ENCODE results near the gene SP140L. TPM values are rescaled to one million over a fixed set of nuclear protein-coding genes. Genes with fewer than 3 reads are reported as not detected.

Gene SP140L
- total and polyA plus RNA-seq, 2 of the 8 experiments (the other 6 are each of a cell fraction or from before 2014, with no cell fraction given) = 0.36 to 1.5 TPM

GRCh38 chr2:230419181-230419580, 92.2 kb downstream of the SP140L start:
- Histone ChIP-seq H4K20me1 (replicated peaks in 1 of 2; ENCODE audit: control insufficient read depth in 1 of 2, insufficient read depth in 2 of 2, low read length in 2 of 2) (no peaks in the 10 kb centered on the region), H3K4me2 (ENCODE audit: insufficient read depth in 1 of 2, low read depth in 2 of 2, low read length in 2 of 2) (no peak overlapping the region), H2BK5ac (ENCODE audit: low read depth, low read length) (no peak overlapping the region), H3K79me2 (ENCODE audit: control insufficient read depth in 1 of 2, insufficient read depth in 2 of 2, low read length in 2 of 2) (no peaks in the 10 kb centered on the region), H4K8ac (ENCODE audit: extremely low read depth, insufficient read depth, low read length) (no peak overlapping the region), H3K27ac (ENCODE audit: low read depth, low read length) (no peak overlapping the region), H2BK120ac (replicated peaks; ENCODE audit: low read depth, low read length) (no peak overlapping the region), H3K4ac (replicated peaks; ENCODE audit: insufficient read length, low read depth, low read length) (no peak overlapping the region), H3K14ac (ENCODE audit: insufficient read length) (no peak overlapping the region), H3K9ac (replicated peaks in 1 of 4; ENCODE audit: extremely low read depth in 1 of 4, low read depth in 3 of 4, low read length in 3 of 4) (no peak overlapping the region), H3K4me3 (ENCODE audit: extremely low read depth in 1 of 4, insufficient read depth in 2 of 4, low read depth in 3 of 4, low read length in 4 of 4) (no peak overlapping the region), H4K5ac (ENCODE audit: insufficient read length, low read depth, low read length) (no peak overlapping the region), H2AFZ (ENCODE audit: low read length) (no peak overlapping the region), H3K36me3 (ENCODE audit: control insufficient read depth in 2 of 4, insufficient read depth in 4 of 4, low read length in 3 of 4) (no peaks in the 10 kb centered on the region), H3K18ac (ENCODE audit: extremely low read depth, low read length) (no peak overlapping the region), H2AK5ac (ENCODE audit: low read depth, low read length) (no peak overlapping the region), H3K56ac (replicated peaks; ENCODE audit: insufficient read length, low read depth, low read length) (no peak overlapping the region), H3K4me1 (replicated peaks in 1 of 4; ENCODE audit: control insufficient read depth in 3 of 4, insufficient read depth in 4 of 4, low read length in 3 of 4) (no peaks in the 10 kb centered on the region), H2BK15ac (ENCODE audit: low read length) (no peak overlapping the region), H3K23ac (ENCODE audit: insufficient read length) (no peak overlapping the region), H2BK12ac (ENCODE audit: low read depth, low read length) (no peak overlapping the region), H3K9me3 (ENCODE audit: insufficient read depth in 2 of 2, low read depth in 1 of 2, low read length in 1 of 2) (no peaks in the 10 kb centered on the region), H4K91ac (replicated peaks; ENCODE audit: insufficient read length, low read length) (no peak overlapping the region), H3K23me2 (ENCODE audit: low read depth, low read length) (no peaks in the 10 kb centered on the region), H2BK20ac (ENCODE audit: low read length) (no peak overlapping the region), H3K27me3 (replicated peaks in 1 of 4; ENCODE audit: control insufficient read depth in 3 of 4, extremely low read depth in 1 of 4, insufficient read depth in 3 of 4, low read length in 3 of 4) (no peaks in the 10 kb centered on the region), H3K79me1 (ENCODE audit: low read depth, low read length) (no peaks in the 10 kb centered on the region)
- WGBS, 2 experiments (ENCODE audit: extremely low coverage in 1 of 2, insufficient coverage in 1 of 2, insufficient read length in 1 of 2, insufficient replicate concordance in 2 of 2, low coverage in 1 of 2, low lambda C conversion rate in 2 of 2, missing lambda C conversion rate in 1 of 2) = 92% methylated on average over 4 of the region's 4 CpGs; no CpG with 5 or more reads in 1 of the 2 experiments
- POLR2A ChIA-PET (ENCODE audit: partially characterized antibody) = no interaction called here
- TF ChIP-seq ZNF274 (IDR thresholded peaks at IDR 0.05; ENCODE audit: borderline replicate concordance, extremely low read depth, low read length) (no peak), PHF8 (conservative IDR thresholded peaks at IDR 0.05; ENCODE audit: low read depth, low read length) (no peak), HDAC2 (IDR thresholded peaks at IDR 0.05; ENCODE audit: borderline replicate concordance in 1 of 2, low read depth in 2 of 2, low read length in 2 of 2) (no peak), NANOG (IDR thresholded peaks at IDR 0.05; ENCODE audit: insufficient read depth, low read depth, low read length, poor library complexity, severe bottlenecking) (no peak), USF2 (IDR thresholded peaks at IDR 0.05; ENCODE audit: low read length) (no peak), ATF3 (IDR thresholded peaks at IDR 0.05; ENCODE audit: insufficient read depth, low read depth, low read length) (no peak), TEAD4 (IDR thresholded peaks at IDR 0.05; ENCODE audit: low read depth, low read length) (no peak), CREB1 (IDR thresholded peaks at IDR 0.05) (no peak), BACH1 (IDR thresholded peaks at IDR 0.05; ENCODE audit: low read length) (no peak), SIX5 (IDR thresholded peaks at IDR 0.05; ENCODE audit: low read depth, low read length) (no peak), SP1 (IDR thresholded peaks at IDR 0.05; ENCODE audit: low read depth, low read length) (no peak)
- no peak for FAIRE-seq
- CTCF ChIA-PET (ENCODE audit: partially characterized antibody) = no interaction called here
- DNase-seq (ENCODE audit: low read depth in 1 of 2, low spot score in 2 of 2) = no peak

Data from H1 (cell line).